ENCODE data around the gene SETD2. TPM values are rescaled to one million over a fixed set of nuclear protein-coding genes. Genes with fewer than 3 reads are reported as not detected.
"Not testable (repeated sequence)": the region's sequence is repeated elsewhere in the genome, so short reads cannot be mapped to it uniquely, and the experiment has no call there.

The SETD2 gene
- total RNA-seq, 1 donor from 2014 or later: 53.2 TPM

- H3K9me3 Mint-ChIP-seq: no peaks in the 10 kb centered on the region
- peaks cover 33% of the 10 kb centered on the region for H3K36me3 Mint-ChIP-seq
- no peaks in the 10 kb centered on the region for H3K4me1 Mint-ChIP-seq (ENCODE audit: unreplicated experiment)
- DNase-seq (ENCODE audit: extremely low spot score, unreplicated experiment): no peak
- no peak overlapping the region for H3K4me3 Mint-ChIP-seq
- peak overlapping the region; percentile 46 for H3K27ac Mint-ChIP-seq
- no peaks in the 10 kb centered on the region for H3K27me3 Mint-ChIP-seq
- no peak for TF ChIP-seq CTCF (conservative IDR thresholded peaks at IDR 0.05)
Observed at GRCh38 chr3:47056705-47057104, 107.2 kb downstream of the SETD2 start.

GRCh38 chr3:47054412-47054811 is 109.5 kb downstream of the SETD2 start:
- Mint-ChIP-seq H3K9me3 (no peaks in the 10 kb centered on the region), H3K36me3 (peaks cover 28% of the 10 kb centered on the region), H3K27me3 (no peaks in the 10 kb centered on the region), H3K4me3 (no peak overlapping the region), H3K4me1 (ENCODE audit: unreplicated experiment) (no peaks in the 10 kb centered on the region), H3K27ac (no peak overlapping the region)
- no peak for DNase-seq (ENCODE audit: extremely low spot score, unreplicated experiment)
- no peak for TF ChIP-seq CTCF (conservative IDR thresholded peaks at IDR 0.05)

GRCh38 chr3:47047673-47048072 is 116.2 kb downstream of the SETD2 start:
- no peaks in the 10 kb centered on the region for H3K9me3 Mint-ChIP-seq
- no peak for DNase-seq (ENCODE audit: extremely low spot score, unreplicated experiment)
- no peak overlapping the region for H3K27ac Mint-ChIP-seq
- TF ChIP-seq CTCF (conservative IDR thresholded peaks at IDR 0.05): no peak
- H3K4me1 Mint-ChIP-seq (ENCODE audit: unreplicated experiment): peaks cover 1% of the 10 kb centered on the region
- peaks cover 20% of the 10 kb centered on the region for H3K36me3 Mint-ChIP-seq
- no peaks in the 10 kb centered on the region for H3K27me3 Mint-ChIP-seq
- no peak overlapping the region for H3K4me3 Mint-ChIP-seq

- DNase-seq (ENCODE audit: extremely low spot score, unreplicated experiment): no peak
- no peak for TF ChIP-seq CTCF (conservative IDR thresholded peaks at IDR 0.05)
- H3K4me1 Mint-ChIP-seq (ENCODE audit: unreplicated experiment): peaks cover 6% of the 10 kb centered on the region
- H3K36me3 Mint-ChIP-seq: peaks cover 24% of the 10 kb centered on the region
- H3K27ac Mint-ChIP-seq: no peak overlapping the region
- H3K4me3 Mint-ChIP-seq: no peak overlapping the region
- no peaks in the 10 kb centered on the region for H3K9me3 Mint-ChIP-seq
- no peaks in the 10 kb centered on the region for H3K27me3 Mint-ChIP-seq
Observed at GRCh38 chr3:47047069-47047468, 116.8 kb downstream of the SETD2 start.

- Mint-ChIP-seq H3K27me3 (no peaks in the 10 kb centered on the region), H3K9me3 (no peaks in the 10 kb centered on the region), H3K36me3 (peaks cover 39% of the 10 kb centered on the region), H3K4me3 (no peak overlapping the region), H3K27ac (no peak overlapping the region), H3K4me1 (ENCODE audit: unreplicated experiment) (peaks cover 6% of the 10 kb centered on the region)
- DNase-seq (ENCODE audit: extremely low spot score, unreplicated experiment): no peak
- TF ChIP-seq CTCF (conservative IDR thresholded peaks at IDR 0.05): no peak
Observed at GRCh38 chr3:47042231-47042791, 121.6 kb downstream of the SETD2 start.

GRCh38 chr3:47041114-47041513 is 122.8 kb downstream of the SETD2 start:
- DNase-seq (ENCODE audit: extremely low spot score, unreplicated experiment): no peak
- Mint-ChIP-seq H3K9me3 (no peaks in the 10 kb centered on the region), H3K36me3 (peaks cover 41% of the 10 kb centered on the region), H3K4me1 (ENCODE audit: unreplicated experiment) (peaks cover 6% of the 10 kb centered on the region), H3K4me3 (no peak overlapping the region), H3K27me3 (no peaks in the 10 kb centered on the region), H3K27ac (no peak overlapping the region)
- TF ChIP-seq CTCF (conservative IDR thresholded peaks at IDR 0.05): no peak

- not testable (repeated sequence) for DNase-seq (ENCODE audit: extremely low spot score, unreplicated experiment); H3K9me3 Mint-ChIP-seq; H3K4me3 Mint-ChIP-seq; H3K4me1 Mint-ChIP-seq (ENCODE audit: unreplicated experiment); H3K27me3 Mint-ChIP-seq; H3K27ac Mint-ChIP-seq
- H3K36me3 Mint-ChIP-seq: peaks cover 36% of the 10 kb centered on the region
Observed at GRCh38 chr3:47037302-47037701, 126.6 kb downstream of the SETD2 start.
